Measurements from ENCODE around the gene ATP5F1E.

The ATP5F1E gene

GRCh38 chr20:59004763-59005522 is 27.2 kb downstream of the ATP5F1E start:
- peak in 1 of 2 donors; percentile 47 for DNase-seq

DNA sequence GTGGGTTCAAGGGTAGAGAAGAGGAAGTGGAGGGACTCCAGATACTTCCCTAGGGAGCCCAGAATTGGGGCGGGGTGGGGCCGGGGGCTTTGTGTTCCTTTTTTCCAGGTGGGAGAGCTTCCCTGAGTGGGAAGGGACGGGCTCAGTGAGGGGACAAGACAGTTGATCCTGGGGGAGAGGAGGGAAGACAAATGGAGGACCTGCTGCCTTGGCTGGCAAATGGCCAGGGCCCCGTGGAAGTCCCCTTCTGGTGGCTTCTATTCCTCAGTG is 27.7 kb downstream of the ATP5F1E start:
- DNase-seq: no peak

GRCh38 chr20:59003836-59004492 is 28.2 kb downstream of the ATP5F1E start:
- no peak for DNase-seq

GRCh38 chr20:59002874-59003399 is 29.2 kb downstream of the ATP5F1E start:
- DNase-seq: no peak

- DNase-seq: no peak
Observed at GRCh38 chr20:59002388-59002787, 29.7 kb downstream of the ATP5F1E start.

- no peak for DNase-seq
Observed at GRCh38 chr20:59001449-59002171, 30.5 kb downstream of the ATP5F1E start.

- DNase-seq: no peak
Observed at GRCh38 chr20:59001068-59001448, 31.1 kb downstream of the ATP5F1E start.

DNA sequence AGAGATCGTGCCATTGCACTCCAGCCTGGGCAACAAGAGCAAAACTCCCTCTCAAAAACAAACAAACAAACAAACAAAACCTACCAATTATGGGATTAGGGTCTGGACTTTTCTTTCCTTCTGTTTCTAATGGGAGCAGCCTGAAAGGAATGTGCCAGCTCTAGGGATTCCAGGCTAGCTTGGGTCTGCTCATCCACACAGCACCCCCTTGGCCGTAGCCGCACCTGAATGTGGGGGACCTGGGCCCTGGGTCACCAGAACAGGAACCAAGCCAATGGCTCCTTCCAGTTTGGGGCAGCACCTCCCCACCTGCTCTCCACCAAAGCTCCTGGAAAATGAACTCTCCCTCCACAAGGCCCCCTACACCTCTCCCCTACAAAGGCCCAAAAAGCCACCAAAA is 31.8 kb downstream of the ATP5F1E start:
- no peak for DNase-seq

GRCh38 chr20:58998656-58999055 is 33.5 kb downstream of the ATP5F1E start:
- DNase-seq: no peak

DNA sequence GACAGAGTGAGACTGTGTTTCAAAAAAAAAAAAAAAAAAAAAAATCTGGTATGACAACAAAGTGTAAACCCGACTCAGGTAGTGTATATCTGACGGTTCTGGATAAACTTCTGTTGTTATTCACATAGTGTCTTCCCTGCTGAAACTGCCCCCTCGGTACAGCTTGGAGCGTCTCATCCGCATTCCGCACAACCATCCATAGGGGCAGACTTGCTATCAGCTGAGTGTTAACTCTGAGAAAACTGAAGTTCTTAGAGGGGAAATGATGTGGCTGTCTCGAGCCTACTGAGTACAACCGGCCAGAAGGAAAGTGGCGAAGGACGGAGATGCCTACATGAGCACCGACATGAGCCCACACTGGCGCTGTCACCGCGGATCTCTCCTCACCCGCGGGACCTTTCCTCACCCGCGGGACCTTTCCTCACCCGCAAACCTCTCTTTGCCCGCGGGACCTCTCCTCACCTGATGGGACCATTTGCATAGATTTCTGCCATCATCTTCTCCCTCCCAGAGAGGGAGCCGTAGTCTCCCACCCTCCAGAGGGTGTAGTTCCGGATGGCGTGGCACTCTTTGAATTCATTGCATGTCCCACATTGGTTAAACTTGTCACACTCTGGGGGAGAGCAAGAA is 34.9 kb downstream of the ATP5F1E start:
- DNase-seq: no peak

DNA sequence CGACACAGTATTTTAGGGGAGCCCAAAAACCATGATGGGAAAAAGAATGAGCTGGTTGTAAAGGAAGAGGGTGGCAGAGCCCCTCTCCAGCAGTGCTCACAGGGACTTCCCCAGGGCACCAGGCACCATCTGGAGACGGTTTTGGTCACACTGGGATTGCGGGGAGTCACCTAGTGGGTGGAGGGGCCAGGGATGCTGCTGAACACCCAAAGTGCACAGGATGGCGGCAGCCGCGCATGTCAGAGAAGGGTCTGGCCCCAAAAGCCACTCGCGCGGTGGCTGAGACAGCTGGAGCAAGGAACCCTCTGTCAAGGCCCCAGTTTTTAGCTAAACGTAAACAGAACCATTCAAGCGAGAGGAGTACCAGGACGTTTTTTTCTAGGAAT is 35.9 kb downstream of the ATP5F1E start:
- no peak for DNase-seq

- no peak for DNase-seq
Observed at GRCh38 chr20:58995461-58996225, 36.5 kb downstream of the ATP5F1E start.

GRCh38 chr20:58994390-58995159 is 37.6 kb downstream of the ATP5F1E start:
- no peak for DNase-seq

GRCh38 chr20:58993332-58994248 is 38.5 kb downstream of the ATP5F1E start:
- no peak for DNase-seq

GRCh38 chr20:58992911-58993310 is 39.2 kb downstream of the ATP5F1E start:
- no peak for DNase-seq

DNA sequence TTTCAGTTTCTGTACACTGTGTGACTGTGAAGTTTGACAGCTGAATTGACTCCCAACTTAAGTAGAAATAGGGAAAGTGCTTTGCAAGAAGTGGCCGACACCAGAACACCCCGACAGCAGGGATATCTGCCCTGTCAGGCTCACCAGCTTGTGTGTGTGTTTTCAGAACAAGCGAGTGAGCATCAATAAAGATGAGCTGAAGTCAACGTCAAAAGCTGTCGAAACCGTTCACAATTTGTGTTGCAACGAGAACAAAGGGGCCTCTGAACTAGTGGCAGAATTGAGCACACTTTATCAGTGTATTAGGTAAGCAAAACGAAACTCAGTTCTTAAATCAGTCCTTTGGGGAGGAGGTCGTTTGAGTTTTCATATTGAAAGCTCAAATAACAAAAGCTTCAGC is 40.4 kb downstream of the ATP5F1E start:
- DNase-seq: no peak

GRCh38 chr20:58990651-58991445 is 41.3 kb downstream of the ATP5F1E start:
- DNase-seq: no peak

DNA sequence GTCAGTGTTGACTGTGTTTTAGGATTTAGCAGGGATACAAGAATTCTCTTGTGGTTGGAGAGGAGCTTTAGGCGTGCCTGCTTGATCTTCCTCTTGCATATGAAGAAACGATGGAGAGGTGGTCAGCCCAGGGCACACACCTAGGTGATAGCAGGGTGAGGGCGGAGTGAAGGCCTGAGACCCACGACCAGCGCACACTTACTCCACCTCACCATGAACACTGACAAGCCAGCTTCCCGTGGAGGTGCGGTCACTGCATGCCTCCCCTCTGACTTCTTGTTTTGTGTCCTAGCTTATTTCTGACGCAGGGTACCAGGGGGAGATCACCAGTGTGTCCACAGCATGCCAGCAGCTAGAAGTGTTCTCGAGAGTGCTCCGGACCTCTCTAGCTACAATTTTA is 42.9 kb downstream of the ATP5F1E start:
- DNase-seq: no peak

DNA sequence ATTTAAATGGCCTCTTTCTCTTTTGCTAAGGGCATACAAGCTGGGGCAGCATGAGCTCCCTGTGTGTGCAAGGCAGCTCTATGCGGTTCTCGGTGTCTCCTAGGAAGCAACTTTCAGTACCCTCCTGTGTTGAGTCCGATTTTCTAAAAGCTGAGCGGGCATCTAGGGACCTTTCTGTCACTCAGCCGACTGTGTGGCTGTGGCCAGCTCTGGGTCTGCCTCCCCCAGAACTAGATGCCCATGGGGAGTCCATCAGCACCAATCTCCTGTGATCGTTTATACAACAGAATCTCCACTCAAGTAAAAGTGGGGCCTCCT is 43.6 kb downstream of the ATP5F1E start:
- no peak for DNase-seq

All from hippocampal formation (tissue), 2 donors.